Stimulated activated CD8-positive, alpha-beta memory T cell treated with anti-CD3 and anti-CD28 coated beads, Interleukin-2, amount 100 ng/mL, for 48 hours (primary cell): ENCODE data around the gene NUTF2.

Experiments
- DNase-seq, 2 donors: peaks; one replicate each; pipeline ENCODE4 v3.0.0-alpha.2; 2020; ENCODE audit warnings: low read depth in 2 of 2

Gene NUTF2

GRCh38 chr16:67837811-67838210, 8.9 kb upstream of the NUTF2 start:
- no peak for DNase-seq

- DNase-seq = no peak
These were observed 5.4 kb upstream of the NUTF2 start for GRCh38 chr16:67841198-67841815.

- peak; percentile 84 to 91 for DNase-seq
These were observed 4.8 kb upstream of the NUTF2 start, which contains the start of gene THAP11 for GRCh38 chr16:67841816-67842508. Gene THAP11 (plus strand): TSS chr16:67842320. CDS start chr16:67842555, 235 bp downstream.

GRCh38 chr16:67842509-67843342, 4.0 kb upstream of the NUTF2 start:
- peak; percentile 36 to 42 for DNase-seq

- no peak for DNase-seq
These were observed 3.4 kb upstream of the NUTF2 start for GRCh38 chr16:67843343-67843765.

GRCh38 chr16:67844497-67844896, 2.2 kb upstream of the NUTF2 start:
- no peak for DNase-seq

- DNase-seq = no peak
These were observed 1.3 kb upstream of the NUTF2 start for GRCh38 chr16:67845291-67846062.

- DNase-seq = no peak
These were observed 742 bp upstream of the NUTF2 start for GRCh38 chr16:67846063-67846319.

GRCh38 chr16:67847064-67847861, 530 bp downstream of the NUTF2 start, which contains the start of gene CENPT:
Gene CENPT (minus strand): TSS chr16:67847693. CDS start chr16:67833859, 13,834 bp downstream.
- no peak for DNase-seq

- DNase-seq = no peak
These were observed 1.4 kb downstream of the NUTF2 start for GRCh38 chr16:67848118-67848517.

GRCh38 chr16:67853670-67854069, 6.9 kb downstream of the NUTF2 start:
- DNase-seq = no peak

- DNase-seq = no peak
These were observed 9.1 kb downstream of the NUTF2 start for GRCh38 chr16:67855789-67856188.

- DNase-seq = no peak
These were observed 10.3 kb downstream of the NUTF2 start for GRCh38 chr16:67856927-67857546.

GRCh38 chr16:67857547-67858233, 11.0 kb downstream of the NUTF2 start:
- DNase-seq = no peak

- DNase-seq = no peak
These were observed 11.8 kb downstream of the NUTF2 start for GRCh38 chr16:67858500-67858899.

- DNase-seq = no peak
These were observed 14.1 kb downstream of the NUTF2 start for GRCh38 chr16:67860589-67861398.

- DNase-seq = no peak
These were observed 15.1 kb downstream of the NUTF2 start for GRCh38 chr16:67861877-67862276.

GRCh38 chr16:67862623-67863583, 16.2 kb downstream of the NUTF2 start:
- DNase-seq = no peak
